C4-2B (cell line): Measurements from ENCODE around the gene MAML3.

Source experiments
- CTCF ChIP-seq: fragments of 450-650 bp; conservative IDR thresholded peaks from 2 replicates; pipeline ENCODE4 v1.5.1; 2017; ENCODE audit warnings: mild to moderate bottlenecking
- ZFX ChIP-seq: fragments of 450-650 bp; IDR thresholded peaks from 2 replicates; pipeline ENCODE4 v1.6.1; 2017

DNA sequence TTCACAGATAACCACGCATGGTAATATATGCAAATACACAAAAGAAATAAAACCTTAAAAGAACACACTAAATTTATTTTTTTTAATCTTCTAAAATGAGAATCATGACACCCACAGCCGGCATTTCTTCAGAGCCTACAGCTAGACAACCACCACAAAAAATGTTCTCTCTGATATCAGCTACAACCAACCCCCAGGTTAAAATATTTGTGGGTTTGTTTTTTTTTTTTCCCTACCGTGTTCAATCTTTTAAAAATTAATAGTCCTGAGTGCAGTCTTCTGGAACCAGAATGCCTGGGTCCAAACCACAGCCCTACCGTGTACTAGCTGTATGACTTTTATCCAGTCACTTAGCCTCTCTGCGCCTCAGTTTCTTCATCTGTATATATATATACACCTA is 36.0 kb downstream of the MAML3 start:
- TF ChIP-seq CTCF (no peak), ZFX (no peak)
